DND-41 (cell line): ENCODE data around the gene OPTN.
"Not testable (repeated sequence)": the region's sequence is repeated elsewhere in the genome, so short reads cannot be mapped to it uniquely, and the experiment has no call there.

ENCODE experiments used
- ATAC-seq: fragments of 200-7000 bp; cut with Tn5 transposase; 3 replicates; pipeline ENCODE4 v1.9.1; 2021; ENCODE audit warnings: low read depth; ENCODE audit not compliant: insufficient read depth
- DNase-seq: peaks from one replicate; pipeline ENCODE4 v3.0.0-alpha.2; 2020
- H2AFZ ChIP-seq: 2 replicates; pipeline ENCODE4 v1.6.0; 2012; ENCODE audit warnings: low read depth, low read length
- H3K27ac ChIP-seq: 2 replicates; pipeline ENCODE4 v1.5.1; 2012; ENCODE audit warnings: low read length, inconsistent platforms
- H3K27me3 ChIP-seq: fragments of 200-600 bp; sonication (generic); 2 replicates; pipeline ENCODE4 v1.6.0; 2012; ENCODE audit warnings: low read length, mild to moderate bottlenecking, inconsistent platforms; ENCODE audit not compliant: insufficient read depth, poor library complexity
- H3K36me3 ChIP-seq: 2 replicates; pipeline ENCODE4 v1.5.1; 2012; ENCODE audit warnings: low read length, inconsistent platforms; ENCODE audit not compliant: insufficient read depth
- H3K4me1 ChIP-seq: 2 replicates; pipeline ENCODE4 v1.5.1; 2012; ENCODE audit warnings: mild to moderate bottlenecking, low read length; ENCODE audit not compliant: insufficient read depth
- H3K4me2 ChIP-seq: 2 replicates; pipeline ENCODE4 v1.6.0; 2012; ENCODE audit warnings: mild to moderate bottlenecking, moderate library complexity, low read length, inconsistent platforms; ENCODE audit not compliant: insufficient read depth
- H3K4me3 ChIP-seq, 2 experiments: fragments of 200-600 bp in 1 of 2; shearing (Covaris generic) in 1 of 2; 2 replicates each; pipeline ENCODE4 v1.5.1; 2012 to 2016; ENCODE audit warnings: inconsistent platforms in 2 of 2, low read length in 2 of 2, mild to moderate bottlenecking in 2 of 2, low read depth in 1 of 2, moderate library complexity in 1 of 2
- H3K79me2 ChIP-seq: 2 replicates; pipeline ENCODE4 v1.6.0; 2012; ENCODE audit warnings: low read length, inconsistent platforms; ENCODE audit not compliant: insufficient read depth
- H3K9ac ChIP-seq: 2 replicates; pipeline ENCODE4 v1.6.0; 2012; ENCODE audit warnings: low read depth, mild to moderate bottlenecking, inconsistent platforms, low read length, moderate library complexity
- H3K9me3 ChIP-seq: 2 replicates; pipeline ENCODE4 v1.5.1; 2012; ENCODE audit warnings: low read length, moderate library complexity, mild to moderate bottlenecking, inconsistent platforms; ENCODE audit not compliant: insufficient read depth, severe bottlenecking
- H4K20me1 ChIP-seq: 2 replicates; pipeline ENCODE4 v1.6.0; 2012; ENCODE audit warnings: low read length; ENCODE audit not compliant: insufficient read depth
- EZH2 ChIP-seq: IDR thresholded peaks from 3 replicates; pipeline ENCODE4 v1.6.1; 2012; ENCODE audit warnings: borderline replicate concordance, low read depth, mild to moderate bottlenecking, moderate library complexity, low read length, inconsistent platforms; ENCODE audit not compliant: severe bottlenecking
- TF ChIP-seq, protein P1 (sequence below): IDR thresholded peaks from 2 replicates; pipeline ENCODE4 v1.5.1; 2012; ENCODE audit warnings: borderline replicate concordance, low read length, moderate library complexity, mild to moderate bottlenecking; ENCODE audit not compliant: poor library complexity, severe bottlenecking; ENCODE audit errors: extremely low read depth

Gene OPTN

DNA sequence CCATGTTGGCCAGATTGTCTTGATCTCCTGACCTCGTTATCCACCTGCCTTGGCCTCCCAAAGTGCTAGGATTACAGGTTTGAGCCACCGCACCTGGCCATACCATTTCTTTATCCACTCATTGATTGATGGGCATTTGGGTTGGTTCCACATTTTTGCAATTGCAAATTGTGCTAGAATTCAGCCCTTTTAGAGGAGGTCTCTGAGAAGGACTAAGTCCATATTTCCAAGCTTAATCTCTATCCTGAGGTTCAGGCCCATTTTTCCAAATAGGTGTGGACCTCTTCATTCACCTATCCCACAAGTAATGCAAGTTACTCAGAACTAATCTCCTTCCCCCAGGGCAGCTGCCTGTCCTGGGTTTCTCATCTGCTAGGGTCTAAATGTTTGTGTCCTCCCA lies 9.7 kb upstream of the OPTN start:
- DNase-seq (no peak), ATAC-seq (no peak)
- no peaks in the 10 kb centered on the region for H3K4me1 ChIP-seq
- no peaks in the 10 kb centered on the region for H3K79me2 ChIP-seq
- H3K4me2 ChIP-seq = no peak overlapping the region
- H3K9ac ChIP-seq = no peak overlapping the region
- no peak overlapping the region for H3K4me3 ChIP-seq
- H3K27ac ChIP-seq = no peak overlapping the region
- H2AFZ ChIP-seq = no peak overlapping the region
- peaks cover 8% of the 10 kb centered on the region for H3K27me3 ChIP-seq
- no peaks in the 10 kb centered on the region for H3K36me3 ChIP-seq
- no peak for TF ChIP-seq EZH2
- TF ChIP-seq, protein P1, sequence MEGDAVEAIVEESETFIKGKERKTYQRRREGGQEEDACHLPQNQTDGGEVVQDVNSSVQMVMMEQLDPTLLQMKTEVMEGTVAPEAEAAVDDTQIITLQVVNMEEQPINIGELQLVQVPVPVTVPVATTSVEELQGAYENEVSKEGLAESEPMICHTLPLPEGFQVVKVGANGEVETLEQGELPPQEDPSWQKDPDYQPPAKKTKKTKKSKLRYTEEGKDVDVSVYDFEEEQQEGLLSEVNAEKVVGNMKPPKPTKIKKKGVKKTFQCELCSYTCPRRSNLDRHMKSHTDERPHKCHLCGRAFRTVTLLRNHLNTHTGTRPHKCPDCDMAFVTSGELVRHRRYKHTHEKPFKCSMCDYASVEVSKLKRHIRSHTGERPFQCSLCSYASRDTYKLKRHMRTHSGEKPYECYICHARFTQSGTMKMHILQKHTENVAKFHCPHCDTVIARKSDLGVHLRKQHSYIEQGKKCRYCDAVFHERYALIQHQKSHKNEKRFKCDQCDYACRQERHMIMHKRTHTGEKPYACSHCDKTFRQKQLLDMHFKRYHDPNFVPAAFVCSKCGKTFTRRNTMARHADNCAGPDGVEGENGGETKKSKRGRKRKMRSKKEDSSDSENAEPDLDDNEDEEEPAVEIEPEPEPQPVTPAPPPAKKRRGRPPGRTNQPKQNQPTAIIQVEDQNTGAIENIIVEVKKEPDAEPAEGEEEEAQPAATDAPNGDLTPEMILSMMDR = no peak
- H4K20me1 ChIP-seq = no peaks in the 10 kb centered on the region
- H3K9me3 ChIP-seq = no peaks in the 10 kb centered on the region

DNA sequence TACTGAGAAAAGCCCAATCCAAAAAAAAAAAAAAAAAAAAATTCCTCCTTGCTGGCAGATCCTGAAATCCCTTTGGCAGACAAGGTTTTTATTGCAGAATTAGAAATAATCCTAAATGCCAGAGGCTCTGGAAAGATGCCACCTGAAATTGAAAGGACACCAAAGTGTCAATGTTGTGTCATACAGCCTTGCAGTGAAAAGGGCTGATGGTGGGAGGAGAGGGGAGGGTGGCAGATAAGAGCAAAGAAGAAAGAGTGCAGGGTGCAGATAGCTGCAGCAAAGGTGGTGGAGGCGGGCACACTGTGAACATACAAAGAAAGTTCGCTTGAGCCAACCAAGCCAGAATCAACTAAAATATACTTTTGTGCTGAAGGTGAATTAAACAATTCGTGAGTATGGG lies 8.2 kb upstream of the OPTN start:
- no peak overlapping the region for H3K9ac ChIP-seq
- H3K4me2 ChIP-seq = no peak overlapping the region
- H3K79me2 ChIP-seq = no peaks in the 10 kb centered on the region
- no peaks in the 10 kb centered on the region for H4K20me1 ChIP-seq
- H3K4me3 ChIP-seq = no peak overlapping the region
- TF ChIP-seq, protein P1 = no peak
- no peak for TF ChIP-seq EZH2
- no peaks in the 10 kb centered on the region for H3K36me3 ChIP-seq
- H3K27ac ChIP-seq = no peak overlapping the region
- ATAC-seq = no peak
- H3K27me3 ChIP-seq = peaks cover 13% of the 10 kb centered on the region
- H2AFZ ChIP-seq = no peak overlapping the region
- no peak for DNase-seq
- H3K9me3 ChIP-seq = no peaks in the 10 kb centered on the region
- no peaks in the 10 kb centered on the region for H3K4me1 ChIP-seq

DNA sequence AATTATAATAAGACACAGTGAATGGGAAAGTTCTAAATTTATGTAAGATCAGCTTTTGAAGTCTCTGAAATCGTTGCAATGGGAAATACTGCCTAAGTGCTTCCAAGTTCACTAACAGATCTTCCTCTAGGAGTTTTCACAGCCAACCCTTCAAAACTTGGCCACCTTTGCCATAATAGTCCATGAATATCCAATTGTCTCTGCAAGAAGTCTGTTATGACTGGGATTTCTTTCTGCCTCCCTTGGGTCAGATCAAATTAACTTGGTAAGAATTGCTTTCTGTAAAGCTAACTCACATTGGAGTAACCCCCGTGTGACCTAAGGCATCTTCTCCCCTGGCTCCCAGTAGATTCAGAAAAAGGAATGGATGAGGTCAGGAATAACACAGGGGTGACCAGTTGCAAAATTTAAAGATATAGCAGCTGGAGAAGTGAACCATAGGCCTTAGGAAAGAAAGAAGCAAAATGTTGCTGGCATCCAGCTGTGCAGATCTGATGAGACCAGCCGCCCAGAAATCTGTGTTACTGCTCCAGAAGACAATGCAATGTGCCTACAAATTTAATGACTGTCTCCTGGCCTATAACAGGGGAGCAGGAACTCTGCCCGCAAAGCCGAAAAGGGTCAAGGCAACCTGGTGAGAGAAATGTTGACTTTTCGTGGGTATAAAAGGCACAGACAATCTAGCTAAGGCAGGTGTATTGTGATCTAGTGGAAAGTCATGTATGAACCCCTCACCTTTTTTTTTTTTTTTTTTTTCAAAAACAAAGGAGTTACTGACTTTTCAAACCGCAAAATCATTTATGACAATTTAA lies 7.5 kb upstream of the OPTN start:
- Histone ChIP-seq H3K4me2 (no peak overlapping the region), H3K36me3 (no peaks in the 10 kb centered on the region), H3K27me3 (peaks cover 18% of the 10 kb centered on the region), H4K20me1 (no peaks in the 10 kb centered on the region), H2AFZ (no peak overlapping the region), H3K9me3 (no peaks in the 10 kb centered on the region), H3K9ac (no peak overlapping the region), H3K27ac (no peak overlapping the region), H3K79me2 (no peaks in the 10 kb centered on the region), H3K4me3 (no peak overlapping the region), H3K4me1 (peaks cover 4% of the 10 kb centered on the region)
- TF ChIP-seq, protein P1 = no peak
- no peak for TF ChIP-seq EZH2
- DNase-seq (no peak), ATAC-seq (no peak)

DNA sequence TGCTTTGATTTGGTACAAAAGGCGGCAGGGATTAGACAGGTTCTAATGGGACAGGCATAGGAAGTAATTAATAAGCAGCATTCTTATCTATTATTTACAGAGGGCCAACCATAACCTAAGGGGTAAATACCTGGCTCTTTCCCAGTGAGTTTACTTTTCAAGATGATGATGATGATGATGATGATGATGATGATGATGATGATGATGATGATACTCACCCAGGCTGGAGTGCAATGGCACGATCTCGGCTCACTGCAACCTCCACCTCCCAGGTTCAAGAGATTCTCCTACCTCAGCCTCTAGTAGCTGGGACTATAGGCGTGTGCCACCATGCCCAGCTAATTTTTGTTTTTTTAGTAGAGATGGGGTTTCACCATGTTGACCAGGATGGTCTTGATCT lies 5.9 kb upstream of the OPTN start:
- H3K27ac ChIP-seq, H3K36me3 ChIP-seq, H3K4me1 ChIP-seq, ATAC-seq, H3K79me2 ChIP-seq, DNase-seq, H3K4me3 ChIP-seq, H3K9me3 ChIP-seq, H2AFZ ChIP-seq, H3K4me2 ChIP-seq, H4K20me1 ChIP-seq, H3K9ac ChIP-seq: not testable (repeated sequence)
- H3K27me3 ChIP-seq = peaks cover 28% of the 10 kb centered on the region
